HG02973 (cell line): Measurements from ENCODE around the gene SGMS1.
"Not testable (repeated sequence)": the region's sequence is repeated elsewhere in the genome, so short reads cannot be mapped to it uniquely, and the experiment has no call there.

Experiments
- ATAC-seq: cut with Tn5 transposase; IDR thresholded peaks from one replicate; pipeline ENCODE4 v1.9.1; 2021; ENCODE audit warnings: moderate library complexity; ENCODE audit not compliant: unreplicated experiment

SGMS1 gene

DNA sequence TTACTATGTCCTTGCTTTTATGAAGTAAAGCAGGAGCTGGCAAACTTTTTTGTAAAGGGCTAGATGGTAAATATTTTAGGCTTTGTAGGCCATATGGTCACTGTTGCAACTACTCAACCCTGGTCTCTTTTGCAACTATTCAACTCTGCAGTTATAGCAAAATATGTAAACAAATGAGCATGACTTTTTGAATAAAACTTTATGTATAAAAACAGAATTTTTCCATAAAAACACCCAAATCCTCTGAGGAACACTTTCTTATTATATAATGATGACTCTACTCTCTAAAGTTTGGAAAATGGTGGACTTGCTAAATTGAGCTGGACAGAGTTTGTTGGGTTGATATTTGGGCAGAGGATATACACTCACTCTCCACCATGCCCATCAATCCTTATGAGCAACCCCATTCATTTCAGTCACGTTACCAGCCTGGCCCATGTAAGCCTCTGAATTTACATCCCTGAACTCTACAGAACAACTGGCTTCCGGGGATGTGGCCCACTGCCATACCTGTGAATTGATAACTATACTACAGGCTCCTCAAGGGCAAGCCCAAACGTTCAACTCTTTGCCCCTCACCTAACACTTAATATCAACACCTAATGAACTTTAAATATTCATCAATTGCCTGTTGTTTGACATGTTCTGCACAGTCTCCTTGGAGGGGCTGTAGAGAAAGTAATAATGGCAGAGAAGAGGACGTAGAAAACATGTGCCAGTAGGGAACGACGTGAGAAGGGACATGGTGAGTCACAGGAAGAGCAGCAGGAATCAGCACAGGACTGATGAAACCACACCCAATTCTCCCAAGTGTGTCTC, 37.6 kb downstream of the SGMS1 start:
- no peak for ATAC-seq

DNA sequence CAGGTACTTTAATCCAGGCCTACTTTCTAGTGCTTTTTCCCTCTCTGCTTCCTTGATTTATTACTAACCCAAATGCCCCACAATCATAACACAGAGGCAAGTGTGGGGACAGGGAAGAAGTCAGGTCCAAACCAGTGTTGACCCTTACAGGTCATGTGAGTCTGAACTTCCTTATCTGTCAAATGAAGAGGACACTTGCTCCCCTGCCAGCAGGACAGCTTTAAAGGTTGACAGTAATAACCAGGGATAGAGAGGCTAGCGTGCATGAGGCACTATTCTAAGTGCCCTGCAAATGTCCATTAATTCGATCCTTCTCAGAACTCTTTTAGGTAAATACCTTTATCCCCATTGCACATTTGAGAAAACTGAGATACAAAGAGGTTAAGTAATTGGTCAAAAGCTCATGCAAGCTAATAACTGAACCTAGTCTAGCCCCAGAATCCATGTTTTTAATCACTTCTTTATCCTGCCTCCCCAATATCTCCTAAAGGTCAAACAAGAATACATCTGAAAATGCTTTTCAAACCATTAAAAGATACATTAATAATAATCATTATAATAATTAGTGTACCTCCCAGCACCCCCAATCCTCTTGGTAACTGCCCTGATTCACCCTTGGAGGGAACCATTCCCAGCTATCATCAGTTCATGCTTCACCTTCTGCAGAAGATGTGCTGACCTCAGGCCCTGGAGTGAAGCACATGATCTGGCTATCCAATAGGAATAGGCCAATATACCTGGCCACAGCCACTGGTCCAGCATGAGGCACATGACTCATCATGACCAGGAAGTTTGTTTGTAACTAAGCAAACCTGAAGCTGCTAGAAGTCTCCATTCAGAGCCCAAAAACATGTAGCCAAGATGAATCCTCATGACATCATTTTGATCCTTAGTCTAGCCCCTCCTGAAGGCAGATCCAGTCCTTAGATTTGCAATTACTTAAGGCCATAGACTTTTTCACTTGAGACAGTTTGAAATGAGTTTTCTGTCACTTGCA, 40.7 kb downstream of the SGMS1 start:
- no peak for ATAC-seq

DNA sequence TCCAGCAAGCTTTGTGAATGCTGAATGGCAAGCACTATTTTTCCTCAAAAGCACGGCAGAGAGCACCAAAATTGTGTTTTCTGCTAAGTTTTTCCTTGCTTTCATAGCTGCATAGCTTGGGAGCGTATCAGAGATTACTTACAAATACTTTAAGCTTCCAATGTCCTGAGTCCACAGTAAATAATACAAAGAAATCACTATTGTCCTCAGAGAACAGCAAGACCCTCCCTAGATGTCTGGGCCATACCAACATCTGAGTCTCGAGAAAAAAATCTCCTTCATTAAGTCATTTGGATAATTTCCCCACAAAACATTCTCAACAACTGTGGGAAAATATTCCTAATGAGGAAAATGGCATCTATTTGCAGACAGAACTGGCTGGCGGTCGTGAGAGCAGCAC, 41.7 kb downstream of the SGMS1 start:
- ATAC-seq, result no peak

DNA sequence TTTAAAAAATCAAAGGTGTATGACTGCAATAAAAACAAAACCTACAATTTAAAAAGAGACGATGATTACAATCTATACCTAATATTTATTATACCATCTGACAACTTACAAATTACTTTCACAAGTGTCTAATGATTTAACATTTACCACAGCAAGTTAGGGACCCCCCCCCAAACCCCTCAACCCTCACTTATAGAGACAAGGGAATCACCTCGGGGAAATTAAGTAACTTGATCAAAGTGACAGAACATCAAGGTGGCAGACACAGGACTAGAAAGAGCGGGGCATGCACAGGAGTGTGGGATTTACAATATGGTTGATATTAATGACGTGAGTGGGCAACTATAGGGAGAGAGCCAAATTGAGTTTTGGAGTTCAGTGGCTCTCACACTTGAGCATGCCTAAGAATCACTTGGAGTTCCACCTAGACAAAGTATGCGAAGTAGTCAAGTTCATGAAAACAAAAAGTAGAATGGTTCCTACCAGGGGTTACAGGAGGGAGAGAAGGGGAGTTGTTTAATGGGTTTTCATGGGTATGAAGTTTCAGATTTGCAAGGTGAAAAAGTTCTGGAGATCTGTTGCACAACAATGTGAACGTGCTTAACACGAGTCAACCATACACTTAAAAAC, 43.4 kb downstream of the SGMS1 start:
- ATAC-seq, result no peak

DNA sequence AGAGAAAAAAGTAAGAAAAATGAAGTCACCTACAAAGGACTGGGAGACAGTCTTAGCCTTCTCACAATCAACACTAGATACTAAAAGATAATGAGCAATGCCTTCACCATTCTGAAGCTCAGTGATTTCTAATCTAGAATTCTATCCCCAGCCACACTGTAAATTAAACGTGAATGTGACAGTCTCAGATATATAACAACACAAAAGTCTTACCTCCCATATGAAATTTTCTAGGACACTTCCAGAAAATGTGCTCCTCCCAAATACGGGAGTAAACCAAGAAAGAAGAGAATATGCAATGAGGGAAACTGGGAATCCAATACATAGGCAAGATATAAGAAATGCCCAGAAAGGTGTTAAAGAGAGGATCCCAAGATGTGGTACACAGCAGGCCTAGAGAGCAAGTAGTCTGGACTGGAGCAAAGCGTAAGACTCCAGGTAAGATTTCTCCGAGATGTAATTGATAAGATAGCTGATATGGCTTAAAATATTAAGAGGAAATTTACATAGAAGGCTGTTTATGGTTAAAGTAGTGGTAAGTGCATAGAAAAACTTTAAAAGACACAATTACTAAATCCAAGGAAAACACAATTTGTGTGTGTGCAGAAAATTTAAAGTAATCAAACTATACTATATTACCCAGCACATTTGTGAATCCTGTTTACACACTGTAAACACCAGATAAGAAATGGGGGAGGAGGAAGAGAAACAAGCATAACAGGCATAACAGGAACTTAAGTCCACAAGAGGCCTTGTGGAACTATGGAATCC, 44.1 kb downstream of the SGMS1 start:
- no peak for ATAC-seq

DNA sequence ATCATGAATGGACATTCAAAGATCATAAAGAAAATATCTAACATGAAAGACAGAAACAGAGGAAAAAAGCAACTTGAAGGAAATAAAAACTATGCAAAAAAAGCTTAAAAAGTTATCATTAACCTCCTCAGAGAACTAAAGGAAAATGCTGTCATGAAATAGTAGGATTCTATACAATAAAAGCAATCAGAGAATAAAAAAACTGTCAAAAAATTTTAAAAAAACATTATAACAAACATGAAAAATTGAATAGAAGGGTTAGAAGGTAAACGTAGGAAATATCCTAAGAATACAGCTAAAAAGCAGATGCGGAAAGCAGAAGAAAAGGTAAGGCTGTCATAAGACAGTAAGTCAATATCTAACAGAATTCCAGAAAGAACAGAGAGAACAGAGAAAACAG, 44.8 kb downstream of the SGMS1 start:
- ATAC-seq, result no peak

DNA sequence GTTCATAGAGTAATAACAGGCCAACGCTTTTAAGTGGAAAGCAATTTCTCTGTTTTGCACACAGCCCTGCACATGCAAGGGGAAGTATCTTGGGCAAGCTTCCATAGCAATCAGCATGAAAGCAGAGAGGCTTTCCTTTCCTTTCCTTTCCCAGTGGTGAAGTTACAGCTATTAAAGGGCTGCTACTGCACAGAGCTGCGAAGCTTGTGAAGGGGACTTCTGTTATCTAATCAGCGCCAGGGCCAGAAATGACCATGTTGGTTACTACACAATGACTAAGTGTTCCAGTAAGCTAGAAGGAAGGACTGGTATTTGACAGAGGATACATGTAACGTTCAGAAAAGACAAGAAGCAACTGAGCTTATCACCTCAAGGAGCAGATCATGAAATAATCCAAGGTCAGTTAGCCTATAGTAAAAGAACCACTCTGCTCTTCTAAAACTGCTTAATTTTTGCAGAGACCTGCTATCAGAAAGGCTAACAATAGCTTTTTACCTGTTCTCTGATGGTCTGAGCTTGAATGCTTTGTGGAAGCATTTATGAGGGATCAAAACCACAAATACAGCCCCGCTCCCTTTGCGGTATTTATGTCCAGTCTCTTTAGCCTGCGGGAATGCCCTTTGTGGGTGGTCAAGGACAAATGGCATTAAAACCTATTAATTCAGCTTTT, 45.9 kb downstream of the SGMS1 start:
- no peak for ATAC-seq

DNA sequence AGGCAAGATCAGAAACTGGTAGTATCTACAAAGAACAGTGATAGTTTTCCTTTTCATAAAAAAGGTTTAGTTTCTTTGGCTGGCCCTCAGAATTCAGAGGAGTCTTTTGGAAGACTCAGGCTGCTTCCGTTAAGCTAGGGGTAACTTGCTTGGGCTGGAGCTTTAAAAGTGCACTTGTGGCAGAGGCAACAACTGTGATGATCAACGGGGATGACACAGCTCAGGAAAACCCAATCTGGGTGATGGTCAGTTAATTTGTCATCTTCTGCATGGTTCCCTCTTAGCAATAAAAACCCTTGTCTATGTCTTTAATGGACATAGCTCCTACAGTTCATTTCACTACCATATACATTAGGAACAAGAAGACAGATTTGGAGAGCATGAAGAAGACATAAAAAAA, 46.7 kb downstream of the SGMS1 start:
- no peak for ATAC-seq

DNA sequence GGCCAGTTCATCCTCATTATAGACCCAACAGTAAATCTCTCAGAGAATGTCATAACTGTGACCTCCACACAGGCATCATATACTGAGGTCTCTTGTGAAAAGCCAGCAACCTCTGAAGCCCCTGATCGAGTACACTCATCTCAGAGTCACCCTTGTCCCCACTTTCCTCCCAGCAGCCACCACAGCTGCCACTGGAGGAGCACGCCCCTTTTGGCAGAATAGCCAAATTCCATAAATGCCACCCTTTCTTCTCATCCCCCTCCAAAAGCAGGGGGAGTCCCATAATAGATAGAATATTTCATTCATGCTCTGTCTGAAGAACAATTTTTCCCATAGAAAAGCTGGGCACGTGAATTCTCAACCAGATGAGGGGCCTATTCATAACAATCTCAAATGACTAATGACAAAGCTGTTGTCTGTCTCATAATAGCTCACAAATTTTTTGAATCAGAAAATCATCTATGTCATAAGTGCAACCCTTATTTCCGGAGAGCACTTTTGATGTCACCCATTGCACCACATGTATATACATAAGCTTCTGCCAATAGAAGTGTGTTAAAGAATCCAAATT, 47.4 kb downstream of the SGMS1 start:
- no peak for ATAC-seq

DNA sequence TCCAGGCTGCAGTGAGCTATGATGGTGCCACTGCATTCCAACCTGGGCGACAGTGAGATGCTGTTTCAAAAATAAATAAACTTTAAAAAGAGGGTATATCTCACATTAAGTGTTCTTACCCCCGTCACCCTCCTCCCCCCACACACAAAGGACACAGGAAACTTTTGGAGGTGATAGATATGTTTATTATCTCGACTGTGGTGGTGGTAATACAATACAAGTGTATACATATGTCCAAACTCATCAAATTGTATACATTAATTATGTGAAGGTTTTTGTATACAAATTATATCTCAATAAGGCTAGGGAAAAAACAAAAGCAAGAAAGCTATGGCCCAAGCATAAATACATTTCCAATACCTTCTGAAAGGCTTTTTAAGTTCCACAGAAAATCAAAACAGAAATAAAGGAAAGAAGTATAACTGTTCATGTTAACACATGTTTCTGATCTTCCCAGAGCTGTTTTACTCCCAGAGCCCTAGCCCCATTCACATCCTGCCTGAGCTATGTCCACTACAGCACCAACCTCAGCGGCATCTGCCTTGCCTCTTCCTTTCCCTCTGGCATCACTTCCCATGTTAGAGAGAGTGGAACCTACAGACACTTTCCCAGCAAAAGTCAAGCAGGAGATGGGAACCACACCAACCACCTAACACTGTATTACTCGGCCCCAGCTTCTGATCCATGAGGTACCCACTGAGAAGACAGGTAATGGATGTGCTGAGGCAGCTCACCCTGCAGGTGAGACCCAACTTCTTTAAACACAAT, 48.1 kb downstream of the SGMS1 start:
- no peak for ATAC-seq

DNA sequence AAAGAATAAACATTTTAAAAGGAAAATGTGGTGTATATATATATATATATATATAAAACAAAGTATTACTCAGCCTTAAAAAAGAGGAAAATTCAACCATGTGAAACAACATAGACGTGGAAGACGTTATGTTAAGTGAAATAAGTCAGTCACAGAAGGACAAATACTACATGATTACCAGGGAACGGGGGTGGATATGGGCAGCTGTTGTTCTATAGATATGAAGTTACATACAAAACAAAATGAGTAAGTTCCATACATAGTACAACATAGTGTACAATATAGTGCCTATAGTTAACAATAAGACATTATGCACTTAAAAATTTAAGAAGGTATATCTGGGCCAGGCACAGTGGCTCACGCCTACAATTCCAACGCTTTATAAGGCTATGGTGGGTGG, 48.8 kb downstream of the SGMS1 start:
- ATAC-seq, result no peak

DNA sequence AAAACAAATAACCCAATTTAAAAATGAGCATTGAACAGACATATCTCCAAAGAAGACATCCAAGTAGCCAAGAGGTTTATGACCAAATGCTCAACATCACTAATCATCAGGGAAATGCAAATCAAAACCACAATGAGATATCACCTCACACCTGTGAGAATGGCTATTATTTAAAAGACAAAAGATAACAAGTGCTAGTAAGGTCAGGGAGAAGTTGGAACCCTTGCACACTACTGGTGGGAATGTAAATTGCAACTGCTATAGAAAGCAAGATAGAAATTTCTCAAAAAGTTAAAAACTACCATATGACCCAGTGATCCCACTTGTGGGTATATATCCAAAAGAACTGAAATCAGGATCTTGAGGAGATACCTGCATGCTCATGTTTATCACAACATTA, 49.5 kb downstream of the SGMS1 start:
- ATAC-seq, result no peak

DNA sequence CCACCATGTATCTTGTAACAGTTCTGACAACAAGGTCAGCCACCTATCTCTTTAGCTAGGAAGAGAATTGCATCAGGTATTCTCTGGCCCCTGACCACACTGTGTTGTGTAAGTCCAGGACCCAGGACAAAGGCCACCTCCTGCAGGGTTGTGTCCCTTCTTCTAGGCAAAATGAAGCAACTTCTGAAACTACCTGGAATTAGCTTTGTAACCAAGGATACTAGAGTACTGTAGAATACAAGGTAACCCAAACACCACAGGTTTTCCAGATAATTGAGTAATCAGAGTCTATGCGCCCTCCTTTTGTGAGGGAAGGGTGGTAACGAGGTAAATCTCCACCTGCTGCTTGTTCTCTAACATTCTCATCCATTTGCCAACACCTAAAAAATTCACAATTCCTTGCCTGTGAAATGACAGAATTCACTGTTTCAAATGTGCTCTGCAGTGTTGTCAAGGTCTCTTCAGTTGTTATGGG, 51.7 kb downstream of the SGMS1 start:
- no peak for ATAC-seq

DNA sequence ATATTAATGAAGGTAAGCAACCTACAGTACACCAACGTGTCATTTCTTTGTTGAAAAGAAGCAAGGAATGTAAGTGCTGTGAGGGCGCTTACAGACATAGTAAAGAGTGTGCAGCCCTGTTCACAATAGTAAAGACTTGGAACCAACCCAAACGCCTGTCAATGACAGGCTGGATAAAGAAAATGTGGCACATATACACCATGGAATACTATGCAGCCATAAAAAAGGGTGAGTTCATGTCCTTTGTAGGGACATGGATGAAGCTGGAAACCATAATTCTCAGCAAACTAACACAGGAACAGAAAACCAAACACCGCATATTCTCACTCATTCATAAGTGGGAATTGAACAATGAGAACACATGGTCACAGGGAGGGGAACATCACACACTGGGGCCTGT, 55.0 kb downstream of the SGMS1 start:
- not testable (repeated sequence) for ATAC-seq

DNA sequence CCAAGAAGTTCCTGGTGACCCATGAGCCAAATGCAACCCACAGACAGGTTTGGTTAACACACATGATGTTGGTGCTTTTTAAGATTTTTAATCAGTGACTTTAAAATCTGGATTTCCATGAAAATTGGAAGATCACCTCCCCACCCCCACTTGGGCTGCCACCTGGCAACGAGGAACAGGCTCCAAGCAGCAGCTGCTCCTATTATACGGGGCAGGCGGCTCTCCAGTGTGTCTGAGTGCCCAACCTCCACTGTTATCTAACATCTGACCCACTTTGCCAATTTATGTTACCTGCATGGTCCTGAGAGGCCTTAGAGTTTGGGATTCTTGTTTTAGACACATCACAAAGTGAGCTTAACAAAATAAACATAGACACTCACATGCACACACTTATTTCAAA, 56.4 kb downstream of the SGMS1 start:
- no peak for ATAC-seq

DNA sequence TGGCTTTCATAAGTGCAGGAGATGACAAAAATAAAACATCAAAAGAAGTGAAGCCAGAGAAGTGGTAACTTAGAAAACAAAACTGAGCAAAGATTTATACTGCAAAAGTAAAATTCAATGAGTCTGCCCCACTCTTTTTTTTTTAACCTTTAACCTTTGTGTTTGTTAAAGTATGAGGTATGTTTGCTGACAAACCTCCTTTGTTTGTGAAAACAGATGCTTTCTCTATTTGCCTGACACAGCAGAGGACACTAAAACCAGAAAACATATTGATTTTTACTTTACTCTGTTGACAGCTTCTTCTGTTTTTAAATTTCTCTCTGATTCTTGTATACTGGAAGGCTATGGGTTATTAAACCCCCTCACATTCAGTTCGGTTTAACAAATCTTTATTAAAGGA, 57.6 kb downstream of the SGMS1 start:
- ATAC-seq, result no peak

DNA sequence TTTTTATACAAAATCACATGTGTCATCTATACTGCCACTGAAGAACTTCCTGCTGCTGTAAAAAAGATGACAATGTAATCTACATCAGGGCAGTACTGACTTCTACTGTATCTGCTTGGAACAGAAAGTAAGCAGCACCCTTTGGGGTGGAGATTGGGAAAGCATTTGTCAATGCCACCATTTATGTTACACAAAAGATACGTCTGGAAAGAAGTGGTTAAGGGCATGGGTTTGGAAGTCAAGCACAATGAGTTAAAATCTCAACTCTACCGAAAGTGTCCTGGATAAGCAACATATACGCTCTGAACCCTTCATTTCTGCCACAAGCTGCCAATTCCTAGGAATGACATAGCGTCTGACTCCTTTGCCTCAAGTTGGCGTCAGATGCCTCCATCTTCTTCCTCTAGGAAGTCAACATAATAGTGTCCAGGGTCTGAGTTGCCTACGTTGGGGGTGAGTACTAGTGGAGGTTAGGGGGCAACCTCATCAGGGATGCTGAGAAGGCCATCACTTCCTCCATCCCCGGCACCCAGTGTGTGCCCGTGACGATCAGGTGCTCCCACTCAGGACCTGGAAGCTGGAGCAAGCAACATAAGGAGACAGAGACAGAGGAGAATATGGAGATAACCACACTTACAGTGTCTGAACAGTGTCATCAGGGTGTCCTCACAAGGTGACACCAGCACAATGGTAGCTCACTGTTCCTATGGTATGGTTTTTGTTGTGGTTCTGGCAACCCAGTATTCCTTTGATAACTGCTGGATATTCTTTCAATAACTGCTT, 58.3 kb downstream of the SGMS1 start:
- ATAC-seq, result no peak

DNA sequence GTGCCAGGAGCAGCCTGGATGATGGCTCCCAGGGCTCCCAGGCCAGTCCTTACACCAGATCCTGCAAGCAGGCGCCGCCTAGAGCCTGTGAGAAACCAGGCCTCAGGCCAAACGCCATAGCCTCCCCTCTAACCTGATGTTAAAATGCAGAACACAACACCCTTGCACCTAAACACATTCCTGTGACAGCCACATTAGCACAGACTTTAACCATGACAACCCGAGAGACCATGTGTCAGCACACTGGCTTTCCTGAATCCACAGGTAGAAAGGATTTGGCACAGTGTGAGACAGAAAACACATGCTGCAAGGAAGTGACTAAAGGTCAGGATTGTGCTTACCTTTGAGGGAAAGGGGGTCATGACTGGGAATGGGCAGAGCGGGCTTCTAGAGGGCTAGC, 59.9 kb downstream of the SGMS1 start:
- ATAC-seq, result no peak
